Adrenal gland (tissue), 5 donors: Measurements from ENCODE around the gene MICU1.

Experiments
- CTCF ChIP-seq, 6 experiments: fragments of 450-650 bp in 4 of 6; fragments of 200-600 bp in 2 of 6; sonication (generic) in 1 of 6; IDR thresholded peaks; 1 replicate in 5 of 6; 2 replicates in 1 of 6; pipeline versions ENCODE4 v1.5.1 to v1.8.0; 2016 to 2021; ENCODE audit warnings: antibody characterized with exemption in 6 of 6, mild to moderate bottlenecking in 2 of 6, moderate library complexity in 1 of 6
- POLR2A ChIP-seq, 2 donors: fragments of 450-650 bp; IDR thresholded peaks; one replicate each; pipeline ENCODE4 v1.6.1; 2017; ENCODE audit warnings: antibody characterized with exemption in 2 of 2, mild to moderate bottlenecking in 2 of 2, moderate library complexity in 1 of 2
- donor health status: DM: no; HTN: no; CAD: no.

- no peak for TF ChIP-seq CTCF (IDR thresholded peaks at IDR 0.05)
- TF ChIP-seq POLR2A (IDR thresholded peaks at IDR 0.05): no peak
These were observed 142.4 kb downstream of the MICU1 start for GRCh38 chr10:72483471-72483870.
